ENCODE measurements around the gene SHH.

The SHH gene

GRCh38 chr7:155856656-155857055 lies 44.4 kb upstream of the SHH start:
- Histone ChIP-seq H3K36me3 (ENCODE audit: control insufficient read depth in 2 of 2, insufficient read depth in 1 of 2, low read length in 2 of 2) (no peaks in the 10 kb centered on the region), H3K4me3 (ENCODE audit: low read depth, low read length) (no peak overlapping the region), H3K4me1 (ENCODE audit: control insufficient read depth, insufficient read depth, low read length) (no peaks in the 10 kb centered on the region; the same call in 1 of the 2 replicates), H3K27ac (ENCODE audit: extremely low read depth, low read depth, low read length) (no peak overlapping the region), H3K9me3 (ENCODE audit: control insufficient read depth, insufficient read depth, low read depth, low read length) (no peaks in the 10 kb centered on the region)
- no peak for TF ChIP-seq TSHZ1 (tag by site-specific recombination; IDR thresholded peaks at IDR 0.05; ENCODE audit: borderline replicate concordance)
- TF ChIP-seq ZNF561 (tag by site-specific recombination; IDR thresholded peaks at IDR 0.05; ENCODE audit: borderline replicate concordance) = no peak
- TF ChIP-seq ZNF473 (tag by site-specific recombination; IDR thresholded peaks at IDR 0.05) = no peak
- no peak for TF ChIP-seq ZNF19 (tag by site-specific recombination; IDR thresholded peaks at IDR 0.05; ENCODE audit: low read depth)
- TF ChIP-seq ZIC2 (tag by site-specific recombination; IDR thresholded peaks at IDR 0.05) = peak; percentile 68
- ChIA-PET CTCF (no interaction called here), POLR2A (no interaction called here)

- H3K9me3 ChIP-seq (ENCODE audit: control insufficient read depth, insufficient read depth, low read depth, low read length) = no peaks in the 10 kb centered on the region
- H3K36me3 ChIP-seq (ENCODE audit: control insufficient read depth in 2 of 2, insufficient read depth in 1 of 2, low read length in 2 of 2) = no peaks in the 10 kb centered on the region
- H3K27ac ChIP-seq (ENCODE audit: extremely low read depth, low read depth, low read length) = no peak overlapping the region
- H3K4me3 ChIP-seq (ENCODE audit: low read depth, low read length) = no peak overlapping the region
- no peak for TF ChIP-seq ZNF155 (tag by site-specific recombination; IDR thresholded peaks at IDR 0.05)
- TF ChIP-seq ZNF140 (tag by site-specific recombination; IDR thresholded peaks at IDR 0.05) = no peak
- no peak for TF ChIP-seq PRDM10 (tag by site-specific recombination; IDR thresholded peaks at IDR 0.05)
- TF ChIP-seq ATF2 (tag by site-specific recombination; IDR thresholded peaks at IDR 0.05; ENCODE audit: low read depth) = peak; percentile 58; the same call in 1 of the 2 replicates
- no peak for TF ChIP-seq ZNF624 (tag by site-specific recombination; IDR thresholded peaks at IDR 0.05)
- no peak for TF ChIP-seq ZNF114 (tag by site-specific recombination; IDR thresholded peaks at IDR 0.05)
- ChIA-PET CTCF (interaction anchor here (1.1 kb wide), 1 partner anchor 10 kb away, joined by 3 read pairs; no protein-coding TSS in a partner anchor), POLR2A (no interaction called here)
- no peaks in the 10 kb centered on the region for H3K4me1 ChIP-seq (ENCODE audit: control insufficient read depth, insufficient read depth, low read length)
Observed at GRCh38 chr7:155852426-155853301, 40.4 kb upstream of the SHH start.

- ChIA-PET CTCF (interaction anchor here (1.1 kb wide), 1 partner anchor 11 kb away, joined by 3 read pairs; no protein-coding TSS in a partner anchor), POLR2A (no interaction called here)
- TF ChIP-seq ZNF580 (tag by site-specific recombination; IDR thresholded peaks at IDR 0.05) = no peak
- no peak for TF ChIP-seq ZNF121 (tag by site-specific recombination; IDR thresholded peaks at IDR 0.05)
- peak; percentile 26; the same call in 1 of the 2 replicates for TF ChIP-seq ZIC2 (tag by site-specific recombination; IDR thresholded peaks at IDR 0.05)
- H3K9me3 ChIP-seq (ENCODE audit: control insufficient read depth, insufficient read depth, low read depth, low read length) = no peaks in the 10 kb centered on the region
- no peak overlapping the region for H3K4me3 ChIP-seq (ENCODE audit: low read depth, low read length)
- no peaks in the 10 kb centered on the region for H3K36me3 ChIP-seq (ENCODE audit: control insufficient read depth in 2 of 2, insufficient read depth in 1 of 2, low read length in 2 of 2)
- H3K27ac ChIP-seq (ENCODE audit: extremely low read depth, low read depth, low read length) = no peak overlapping the region
- no peaks in the 10 kb centered on the region for H3K4me1 ChIP-seq (ENCODE audit: control insufficient read depth, insufficient read depth, low read length)
Observed at GRCh38 chr7:155851892-155852291, 39.6 kb upstream of the SHH start.
